DND-41 (cell line): ENCODE data around the gene UCKL1.

Experiments
- CTCF ChIP-seq: IDR thresholded peaks from 2 replicates; pipeline ENCODE4 v1.5.1; 2012; ENCODE audit warnings: borderline replicate concordance, low read length, moderate library complexity, mild to moderate bottlenecking; ENCODE audit not compliant: poor library complexity, severe bottlenecking; ENCODE audit errors: extremely low read depth
- EZH2 ChIP-seq: IDR thresholded peaks from 3 replicates; pipeline ENCODE4 v1.6.1; 2012; ENCODE audit warnings: borderline replicate concordance, low read depth, mild to moderate bottlenecking, moderate library complexity, low read length, inconsistent platforms; ENCODE audit not compliant: severe bottlenecking

- TF ChIP-seq CTCF (no peak), EZH2 (no peak)
These were observed 60.8 kb downstream of the UCKL1 start for GRCh38 chr20:63895202-63895951.
